ENCODE data around the gene ICAM5. TPM values are rescaled to one million over a fixed set of nuclear protein-coding genes. Genes with fewer than 3 reads are reported as not detected.

ICAM5 gene
- total and polyA plus RNA-seq, 10 of the 15 experiments (the other 5 are each of a cell fraction or from before 2014, with no cell fraction given), result 0.14 to 4.6 (median 0.94) TPM; not detected in 2

DNA sequence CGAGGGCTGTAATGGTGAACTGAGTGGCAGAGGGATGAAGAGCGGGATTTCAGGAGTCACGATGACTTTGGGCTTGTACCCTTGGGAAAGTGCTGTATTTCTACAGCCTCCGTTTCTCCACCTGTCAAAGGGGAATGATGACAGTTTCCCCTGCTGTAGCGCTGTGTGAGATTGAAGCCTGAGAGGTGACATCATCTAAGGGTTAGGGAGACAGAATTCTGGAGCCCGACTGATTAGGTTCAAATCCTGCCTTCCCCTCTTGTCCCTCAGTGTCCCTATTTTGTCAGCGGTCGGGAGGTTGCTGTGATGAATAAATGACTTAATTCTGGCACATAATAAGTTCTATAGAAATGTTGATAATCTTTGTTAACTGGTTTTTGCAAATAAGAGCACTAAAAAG lies 37.0 kb upstream of the ICAM5 start:
- SMC1A ChIA-PET (ENCODE audit: uncharacterized antibody, unreplicated experiment), result no interaction called here
- peak overlapping the region; percentile 84 for H3K9ac ChIP-seq (ENCODE audit: control insufficient read depth, insufficient read depth, low read length)
- ATAC-seq, result no peak
- H4K20me1 ChIP-seq (ENCODE audit: control insufficient read depth, insufficient read depth), result no peaks in the 10 kb centered on the region
- FAIRE-seq, result no peak
- peak overlapping the region; percentile 96 for H3K27ac ChIP-seq (ENCODE audit: control insufficient read depth, insufficient read depth)
- H3K4me3 ChIP-seq, result peak overlapping the region; percentile 93
- RAD21 ChIA-PET (ENCODE audit: unreplicated experiment), result interaction anchor here (0.6 to 3.6 kb wide), 2 partner anchors 18 to 173 kb away, joined by 6 to 20 read pairs; partner anchors contain the start of gene ICAM1
- peaks cover 12 to 15% of the 10 kb centered on the region in 2 experiments; a peak in 3 of 4 replicates for H3K36me3 ChIP-seq (ENCODE audit: control insufficient read depth in 2 of 2, insufficient read depth in 2 of 2, low read length in 1 of 2)
- in situ Hi-C loops (cut with MboI), result no loop called here
- H3K27me3 ChIP-seq (replicated peaks in 1 of 2; ENCODE audit: control insufficient read depth in 2 of 2, insufficient read depth in 2 of 2, low read length in 1 of 2), result no peaks in the 10 kb centered on the region
- intact Hi-C loops (cut with micrococcal nuclease; ENCODE audit: unreplicated experiment), result loop anchor here (5.0 kb wide), 1 partner anchor 130 kb away; no protein-coding TSS in a partner anchor
- TSS peak; percentile 69 for BruUV-seq (replicated peaks)
- DNase-seq (ENCODE audit: low read depth, low spot score), result no peak
- H3K9me3 ChIP-seq (replicated peaks; ENCODE audit: control insufficient read depth, insufficient read depth, low read length), result no peaks in the 10 kb centered on the region
- no peak for TF ChIP-seq MXI1 (IDR thresholded peaks at IDR 0.05; ENCODE audit: low read depth, low read length)
- no peak for TF ChIP-seq ZNF24 (IDR thresholded peaks at IDR 0.05)
- TF ChIP-seq IRF4 (IDR thresholded peaks at IDR 0.05; ENCODE audit: low read depth, low read length), result no peak
- no peak for TF ChIP-seq RB1 (IDR thresholded peaks at IDR 0.05; ENCODE audit: borderline replicate concordance)
- no peak for TF ChIP-seq NRF1 (conservative IDR thresholded peaks at IDR 0.05; ENCODE audit: low read depth, low read length)
- TF ChIP-seq, protein P1, sequence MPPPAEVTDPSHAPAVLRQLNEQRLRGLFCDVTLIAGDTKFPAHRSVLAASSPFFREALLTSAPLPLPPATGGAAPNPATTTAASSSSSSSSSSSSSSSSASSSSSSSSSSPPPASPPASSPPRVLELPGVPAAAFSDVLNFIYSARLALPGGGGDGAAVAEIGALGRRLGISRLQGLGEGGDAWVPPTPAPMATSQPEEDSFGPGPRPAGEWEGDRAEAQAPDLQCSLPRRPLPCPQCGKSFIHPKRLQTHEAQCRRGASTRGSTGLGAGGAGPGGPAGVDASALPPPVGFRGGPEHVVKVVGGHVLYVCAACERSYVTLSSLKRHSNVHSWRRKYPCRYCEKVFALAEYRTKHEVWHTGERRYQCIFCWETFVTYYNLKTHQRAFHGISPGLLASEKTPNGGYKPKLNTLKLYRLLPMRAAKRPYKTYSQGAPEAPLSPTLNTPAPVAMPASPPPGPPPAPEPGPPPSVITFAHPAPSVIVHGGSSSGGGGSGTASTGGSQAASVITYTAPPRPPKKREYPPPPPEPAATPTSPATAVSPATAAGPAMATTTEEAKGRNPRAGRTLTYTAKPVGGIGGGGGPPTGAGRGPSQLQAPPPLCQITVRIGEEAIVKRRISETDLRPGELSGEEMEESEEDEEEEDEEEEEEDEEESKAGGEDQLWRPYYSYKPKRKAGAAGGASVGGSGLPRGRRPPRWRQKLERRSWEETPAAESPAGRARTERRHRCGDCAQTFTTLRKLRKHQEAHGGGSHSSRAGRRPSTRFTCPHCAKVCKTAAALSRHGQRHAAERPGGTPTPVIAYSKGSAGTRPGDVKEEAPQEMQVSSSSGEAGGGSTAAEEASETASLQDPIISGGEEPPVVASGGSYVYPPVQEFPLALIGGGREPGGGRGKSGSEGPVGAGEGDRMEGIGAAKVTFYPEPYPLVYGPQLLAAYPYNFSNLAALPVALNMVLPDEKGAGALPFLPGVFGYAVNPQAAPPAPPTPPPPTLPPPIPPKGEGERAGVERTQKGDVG (CRISPR knock-in tag; IDR thresholded peaks at IDR 0.05), result no peak
- peaks cover 22% of the 10 kb centered on the region for H3K79me2 ChIP-seq (ENCODE audit: control insufficient read depth, insufficient read depth, low read length)
- peaks cover 14% of the 10 kb centered on the region for H3K4me1 ChIP-seq (ENCODE audit: control insufficient read depth, insufficient read depth, low read length)
- 4% methylated on average over 8 of the region's 8 CpGs for WGBS (ENCODE audit: insufficient coverage, insufficient replicate concordance, low lambda C conversion rate, missing lambda C conversion rate)
- CTCF ChIA-PET, result interaction anchor here (1.3 kb wide), 1 partner anchor 136 kb away, joined by 4 read pairs; no protein-coding TSS in a partner anchor
- H3K4me2 ChIP-seq (ENCODE audit: control insufficient read depth, insufficient read depth), result peak overlapping the region; percentile 85
- POLR2A ChIA-PET, result interaction anchor here (1.0 kb wide), 1 partner anchor 19 kb away, joined by 3 read pairs; no protein-coding TSS in a partner anchor
- H2AFZ ChIP-seq (ENCODE audit: control insufficient read depth, low read depth, low read length), result 0 out of 2 replicates have a peak overlapping the region, but pooled peaks have one; percentile 99

All from GM12878 (cell line).